GM18867 (cell line): ENCODE measurements around the gene PREX1.
"Not testable (repeated sequence)": the region's sequence is repeated elsewhere in the genome, so short reads cannot be mapped to it uniquely, and the experiment has no call there.

ENCODE experiments used
- ATAC-seq: cut with Tn5 transposase; IDR thresholded peaks from one replicate; pipeline ENCODE4 v1.9.1; 2021; ENCODE audit warnings: mild to moderate bottlenecking, moderate library complexity; ENCODE audit not compliant: unreplicated experiment

PREX1 gene

DNA sequence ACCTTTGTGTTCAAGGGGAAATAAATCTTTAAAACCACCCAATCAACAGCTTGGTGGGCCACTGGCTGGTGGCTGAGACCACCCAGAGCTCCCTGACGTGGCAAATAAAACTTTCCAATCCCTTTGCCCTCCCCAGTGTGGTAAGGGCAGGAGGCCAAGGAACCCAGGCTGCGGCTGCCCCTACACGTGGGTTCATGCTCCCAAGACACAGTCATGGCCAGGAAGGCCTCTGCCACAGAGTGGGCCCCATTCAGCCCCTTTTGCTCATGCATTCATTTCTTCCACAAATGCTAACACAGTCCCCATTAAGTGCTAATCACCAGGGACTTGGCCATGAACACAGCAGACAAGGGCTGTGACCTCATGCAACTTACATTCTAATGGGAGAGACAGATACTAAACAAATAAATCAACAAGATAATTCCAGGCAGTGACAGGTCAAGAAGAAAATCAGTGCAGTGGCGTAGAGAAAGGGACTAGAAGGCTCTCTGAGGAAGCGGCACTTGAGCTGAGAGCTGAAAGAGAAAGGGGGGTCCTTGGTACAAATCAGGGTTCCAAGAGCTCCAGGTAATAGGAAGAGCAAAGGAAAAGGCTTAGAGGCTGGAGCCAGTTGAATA lies 13.8 kb downstream of the PREX1 start:
- ATAC-seq = no peak

DNA sequence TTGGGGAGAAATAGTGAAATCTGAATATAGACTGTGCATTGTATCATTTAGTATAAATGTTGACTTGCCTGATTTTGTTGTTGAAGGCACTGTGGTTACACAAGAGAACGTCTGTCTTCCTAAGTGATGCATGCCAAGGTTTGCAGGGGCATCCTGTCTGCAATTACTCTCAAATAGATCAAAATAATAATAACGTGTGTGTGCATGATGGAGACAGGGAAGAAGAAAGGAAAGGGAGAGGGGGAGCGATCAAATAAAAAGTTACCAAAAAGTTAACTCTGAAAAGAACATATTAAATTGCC lies 14.4 kb downstream of the PREX1 start:
- no peak for ATAC-seq

DNA sequence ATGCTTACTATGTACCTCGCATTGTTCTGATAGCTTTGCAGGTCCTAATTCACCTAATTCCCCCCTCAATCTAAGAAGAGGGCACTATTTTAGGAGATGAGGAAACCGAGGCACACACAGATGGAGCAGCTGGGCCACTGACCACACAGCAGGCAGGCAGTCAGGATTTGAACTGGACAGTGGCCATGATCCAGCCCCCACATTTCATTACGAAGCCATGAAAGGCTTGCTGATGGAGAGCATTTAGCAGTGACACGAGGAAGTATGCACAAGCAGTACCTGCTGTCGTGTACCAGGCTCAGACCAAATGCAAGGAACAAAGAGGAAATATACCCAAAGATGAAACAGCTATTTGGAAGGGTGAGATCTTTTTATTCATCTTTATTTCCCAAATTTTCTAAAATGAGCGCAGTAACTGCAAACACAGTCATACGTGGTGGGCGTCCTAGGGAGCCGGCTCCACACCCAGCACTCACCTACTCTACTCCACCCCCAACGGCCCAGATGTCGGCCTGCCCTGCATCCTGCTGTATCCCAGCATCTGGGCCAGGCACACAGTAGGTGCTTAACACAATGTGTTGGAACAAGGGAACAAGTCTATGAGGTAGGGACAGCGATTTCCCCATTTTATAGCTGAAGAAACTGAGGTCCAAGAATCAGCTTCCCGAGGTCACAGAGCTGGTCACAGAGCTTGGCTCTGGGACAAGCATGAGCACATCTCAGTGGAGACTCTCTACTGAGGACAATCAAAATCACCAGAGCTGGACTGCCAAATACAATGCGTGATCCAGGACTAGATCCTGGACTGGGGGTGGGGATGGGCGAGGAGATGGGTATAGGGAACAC lies 15.0 kb downstream of the PREX1 start:
- no peak for ATAC-seq

DNA sequence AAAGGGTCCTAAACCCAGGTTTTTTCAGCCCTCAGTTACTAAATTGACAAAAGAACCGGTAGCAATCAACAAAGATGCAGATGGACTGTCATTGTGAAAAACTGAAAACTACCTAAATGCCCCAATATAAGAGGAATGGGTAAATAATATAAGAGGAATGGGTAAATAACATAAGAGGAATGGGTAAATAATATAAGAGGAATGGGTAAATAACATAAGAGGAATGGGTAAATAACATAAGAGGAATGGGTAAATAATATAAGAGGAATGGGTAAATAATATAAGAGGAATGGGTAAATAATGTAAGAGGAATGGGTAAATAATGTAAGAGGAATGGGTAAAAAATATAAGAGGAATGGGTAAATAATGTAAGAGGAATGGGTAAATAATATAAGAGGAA lies 15.7 kb downstream of the PREX1 start:
- not testable (repeated sequence) for ATAC-seq

DNA sequence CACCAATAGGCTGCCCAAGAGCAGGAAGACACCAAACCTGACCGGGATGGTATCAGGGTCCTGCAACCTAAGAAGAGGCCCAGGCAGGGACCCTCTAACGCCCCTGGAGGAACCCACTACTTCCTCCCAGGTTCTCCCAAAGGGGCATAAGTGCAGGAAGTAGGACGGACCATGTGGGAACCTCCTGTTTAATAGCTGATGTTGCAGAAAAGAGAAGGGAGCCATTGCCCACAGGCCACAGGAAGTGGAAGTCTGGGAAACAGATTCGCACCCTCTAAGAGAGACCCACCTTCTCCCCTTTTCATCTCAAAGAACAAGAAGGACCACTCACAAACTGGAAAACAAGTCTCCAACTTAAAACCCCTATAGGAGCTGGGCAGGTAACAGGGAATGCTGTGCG lies 18.1 kb downstream of the PREX1 start:
- ATAC-seq = no peak

DNA sequence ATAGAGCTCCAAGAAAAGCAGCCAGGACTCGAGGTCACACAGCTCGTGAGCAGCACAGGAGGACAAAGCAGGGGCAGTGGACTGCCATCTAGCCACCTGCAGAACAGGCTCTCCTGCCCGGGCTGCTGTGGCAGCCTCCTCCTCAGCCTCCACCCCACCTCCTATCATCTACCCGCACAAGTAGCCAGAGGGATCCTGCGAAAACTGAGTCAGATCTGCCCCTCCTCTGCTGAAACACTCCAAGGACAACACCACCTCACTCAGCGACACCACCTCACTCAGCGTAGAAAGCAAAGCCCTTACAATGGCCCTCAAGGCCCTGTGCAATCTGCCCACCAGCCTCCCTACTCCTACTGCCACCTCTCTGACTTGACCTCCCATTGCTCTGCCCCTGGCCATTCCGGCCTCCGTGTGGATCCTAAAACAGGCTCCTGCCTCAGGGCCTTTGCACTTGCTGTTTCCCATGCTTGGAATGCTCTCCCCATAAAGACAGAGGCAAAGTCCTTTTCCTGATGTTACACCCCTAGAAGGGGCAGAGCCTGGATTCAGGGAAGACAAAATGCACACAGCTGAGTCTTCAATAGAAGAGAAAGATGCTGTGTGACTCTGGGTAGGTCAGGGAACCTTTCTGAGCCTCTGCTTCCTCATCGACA lies 19.3 kb downstream of the PREX1 start:
- ATAC-seq = no peak

DNA sequence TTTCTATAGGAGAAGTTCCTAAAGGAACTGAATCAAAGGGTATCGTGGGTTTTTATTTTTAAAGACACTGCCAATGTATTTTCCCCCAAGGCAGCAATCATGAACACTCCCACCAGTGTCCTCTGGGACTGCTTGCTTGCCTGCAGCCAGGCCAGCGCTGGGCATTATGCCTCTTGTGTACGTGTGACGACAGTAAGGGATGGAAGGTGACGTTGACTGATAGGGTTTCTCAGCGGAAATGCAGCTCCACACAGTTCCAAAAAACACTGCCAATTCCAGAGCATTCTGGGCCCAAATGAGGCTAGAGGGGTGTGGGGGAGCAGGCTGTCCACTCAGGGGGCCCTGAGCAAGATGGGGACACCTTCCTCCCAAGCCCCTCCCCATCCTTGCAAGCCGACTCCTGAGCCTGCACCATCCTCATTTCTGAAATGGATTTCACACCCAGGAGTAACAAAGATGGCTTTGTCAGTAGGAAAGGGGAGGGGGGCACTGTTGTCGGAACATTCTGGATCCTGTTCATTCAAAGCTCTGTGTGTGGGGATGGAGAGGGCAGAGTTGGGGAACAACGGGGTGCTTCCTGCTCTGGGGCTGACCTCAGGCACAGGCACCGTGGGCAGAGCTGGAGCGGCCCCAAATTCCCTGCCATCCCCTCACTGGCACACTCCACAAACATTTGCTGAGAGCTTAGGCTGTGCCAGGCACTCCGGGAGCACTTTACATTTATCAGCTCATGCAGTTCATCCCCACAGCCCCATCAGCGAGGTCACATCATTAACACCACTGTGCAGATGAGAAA lies 20.0 kb downstream of the PREX1 start:
- ATAC-seq = no peak

DNA sequence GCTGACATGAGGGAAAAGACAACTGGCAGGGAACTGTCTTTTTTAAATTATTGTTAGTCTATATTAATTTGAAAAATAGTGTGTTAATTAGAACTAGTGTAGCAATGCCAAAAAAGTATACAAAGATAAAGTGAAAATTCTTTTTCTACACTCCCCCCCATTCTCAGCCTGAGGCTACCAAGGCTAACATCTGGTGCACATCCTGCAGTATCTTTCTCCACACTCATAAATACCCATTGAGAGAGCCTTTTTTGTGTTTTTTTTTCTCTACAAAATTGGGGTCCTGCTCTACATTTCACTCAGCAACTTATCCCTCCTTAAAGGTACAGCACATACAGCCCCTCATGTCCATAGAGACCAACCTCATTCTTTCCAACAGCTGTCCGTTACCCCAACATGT lies 20.7 kb downstream of the PREX1 start:
- no peak for ATAC-seq

DNA sequence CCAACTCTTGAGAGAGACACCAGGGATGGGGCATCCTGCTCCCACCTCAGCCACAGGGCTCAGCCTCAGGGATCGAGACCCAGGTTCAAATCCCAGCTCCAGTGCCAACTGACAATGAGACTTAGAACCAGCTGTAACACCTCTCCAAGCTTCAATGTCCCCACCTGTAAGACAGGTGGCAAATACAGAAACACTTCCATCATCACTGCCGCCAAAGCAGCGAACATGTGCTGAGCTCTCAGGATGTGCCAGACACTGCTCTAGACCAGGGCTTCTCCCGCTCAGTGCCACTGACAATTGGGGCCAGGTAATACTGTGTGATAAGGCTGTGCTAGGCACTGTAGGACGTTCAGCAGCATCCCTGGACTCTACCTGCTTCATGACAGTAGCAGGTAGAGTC lies 22.1 kb downstream of the PREX1 start:
- ATAC-seq = no peak

DNA sequence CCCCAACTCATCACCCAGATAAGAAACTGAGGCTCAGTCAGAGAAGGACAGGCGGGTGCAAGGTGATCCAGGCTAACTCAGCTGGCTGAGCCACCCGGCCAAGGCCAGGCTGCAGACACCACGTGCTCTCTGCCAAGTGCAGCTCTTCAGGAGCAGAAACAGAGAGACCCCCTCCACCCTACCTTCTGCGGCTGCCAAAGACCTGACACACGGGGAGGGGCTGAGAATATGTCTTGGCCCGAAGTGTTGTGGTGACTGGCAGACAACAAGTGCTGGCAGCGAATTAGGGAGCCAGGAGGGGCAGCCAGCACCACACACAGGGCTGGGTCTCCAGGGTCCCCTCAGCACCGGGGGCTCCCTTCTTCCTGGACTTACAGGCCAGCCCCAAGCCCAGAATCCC lies 22.5 kb downstream of the PREX1 start:
- no peak for ATAC-seq

DNA sequence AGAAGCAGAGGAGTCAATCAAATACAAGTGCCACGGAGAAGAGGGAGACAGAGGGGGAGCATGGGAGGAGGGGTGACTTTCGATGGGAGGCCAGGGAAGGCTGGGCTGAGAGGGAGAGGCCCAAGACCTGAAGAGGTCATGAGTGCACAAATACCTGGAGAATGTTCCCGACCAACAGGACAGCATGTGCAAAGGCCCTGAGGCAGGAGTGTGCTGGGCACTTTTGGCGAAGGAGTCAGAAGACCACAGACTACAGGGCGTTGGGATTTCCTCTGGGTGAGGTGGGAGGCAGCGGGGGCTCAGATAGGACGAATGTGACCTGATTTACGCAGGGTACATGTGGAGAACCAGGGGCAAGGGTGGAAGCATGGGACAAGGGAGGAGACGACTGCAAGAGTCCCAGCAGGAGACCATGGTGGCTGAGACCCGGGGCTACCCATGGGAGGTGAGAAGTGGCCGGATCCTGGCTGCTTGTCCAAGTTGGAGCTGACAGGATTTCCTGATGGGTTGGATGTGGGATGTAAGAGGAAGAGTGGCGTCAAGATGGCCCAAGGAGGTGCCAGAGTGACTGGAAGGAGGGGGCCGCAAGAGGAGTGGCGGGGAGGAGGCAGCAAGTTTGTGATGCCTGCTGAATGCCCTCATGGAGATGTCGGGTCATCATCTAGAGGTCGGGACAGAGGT lies 23.4 kb downstream of the PREX1 start:
- ATAC-seq = no peak

DNA sequence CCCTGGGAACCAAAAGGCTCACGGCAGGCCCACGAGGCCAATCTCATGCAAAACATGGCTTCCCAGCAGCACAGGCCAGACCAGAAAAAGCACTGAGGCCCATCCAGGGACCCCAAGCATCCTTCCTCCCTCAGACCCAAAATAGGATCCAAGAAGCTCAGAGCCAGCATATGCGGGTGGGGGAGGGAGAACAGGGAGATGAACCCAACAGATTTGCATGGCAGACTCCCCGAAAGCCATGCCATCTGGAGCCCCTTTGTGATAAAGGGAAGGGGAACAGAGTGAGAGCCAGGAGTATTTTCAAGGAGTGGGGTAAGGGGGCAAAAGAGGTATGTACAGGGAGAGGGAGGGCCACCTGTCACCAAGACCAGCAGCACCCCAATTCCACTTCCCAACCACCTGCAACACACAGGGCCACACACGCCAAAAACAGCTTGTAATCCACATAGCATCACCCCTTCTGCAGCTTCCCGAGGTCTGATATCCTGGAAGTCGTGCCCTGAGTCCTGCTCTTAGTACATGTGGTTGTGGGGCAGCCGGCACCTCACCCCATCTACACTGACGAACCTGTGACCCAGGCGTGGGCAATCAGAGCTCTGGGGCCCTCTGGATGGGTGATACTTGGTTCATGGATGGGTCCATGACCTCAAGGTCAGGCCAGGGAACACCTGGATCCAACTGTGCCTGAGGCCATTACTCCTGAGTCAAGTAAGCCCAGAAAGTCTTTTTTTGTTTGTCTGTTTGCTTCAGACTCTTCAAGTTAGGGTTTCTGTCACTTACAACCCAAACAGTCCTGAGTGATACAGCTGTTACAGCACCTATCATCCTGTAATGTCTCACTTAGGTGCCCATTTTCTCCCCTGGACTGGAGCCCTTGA lies 24.4 kb downstream of the PREX1 start:
- ATAC-seq = no peak

DNA sequence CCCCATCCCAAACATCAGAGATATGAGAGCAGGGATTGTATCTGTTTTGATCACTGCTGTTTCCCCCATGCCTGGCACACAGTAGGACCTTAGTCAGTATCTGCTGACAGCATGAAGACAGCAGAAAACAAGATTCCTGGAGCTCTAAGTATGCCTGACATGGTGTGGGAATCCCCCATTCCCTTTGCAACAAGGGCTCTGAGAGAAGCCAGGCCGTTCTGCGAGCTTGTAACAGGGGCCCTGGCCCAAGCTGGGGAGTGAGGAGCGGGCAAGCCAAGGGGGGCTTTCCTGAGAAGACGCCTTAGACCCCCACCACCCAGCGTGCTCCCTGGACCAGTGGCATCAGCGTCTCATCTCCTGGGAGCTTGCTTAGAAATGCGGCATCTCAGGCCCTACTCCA lies 25.2 kb downstream of the PREX1 start:
- ATAC-seq = no peak

DNA sequence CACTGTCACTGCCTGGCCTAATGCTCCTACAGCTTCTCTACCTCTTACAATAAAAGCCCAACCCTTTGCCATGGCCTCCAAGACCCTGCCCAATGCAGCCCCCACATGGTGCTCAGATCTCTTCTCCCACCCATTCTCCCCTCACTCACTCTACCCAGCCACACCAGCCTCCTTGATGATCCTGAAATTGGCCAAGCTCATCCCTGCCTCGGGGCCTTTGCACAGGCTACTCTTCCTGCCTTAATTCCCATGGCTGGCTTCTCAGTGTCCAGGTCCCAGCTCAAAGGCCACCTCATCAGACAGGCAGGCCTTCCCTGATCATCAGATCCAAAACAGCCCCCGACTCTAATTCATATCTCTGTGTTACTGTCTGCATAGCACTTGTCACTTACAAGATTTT lies 25.6 kb downstream of the PREX1 start:
- ATAC-seq = no peak

DNA sequence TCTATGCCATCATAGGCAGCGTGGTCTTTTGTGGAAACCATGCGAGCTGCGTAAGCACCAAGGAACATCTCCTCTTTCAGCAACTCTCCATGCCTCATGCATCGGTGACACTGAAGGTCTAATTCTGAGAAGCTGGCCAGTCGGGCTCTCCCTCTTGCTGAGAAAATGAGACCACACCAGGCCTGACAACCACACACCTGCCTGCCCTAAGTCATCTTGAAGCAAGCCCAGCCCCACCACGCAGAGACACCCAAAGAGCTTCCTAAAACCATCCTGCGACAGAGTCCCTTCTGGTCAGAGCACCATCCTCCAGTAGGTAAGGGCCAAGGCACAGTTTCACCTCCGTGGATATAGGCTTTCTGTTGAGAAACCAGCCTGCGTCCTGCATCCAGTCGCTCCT lies 26.6 kb downstream of the PREX1 start:
- no peak for ATAC-seq

DNA sequence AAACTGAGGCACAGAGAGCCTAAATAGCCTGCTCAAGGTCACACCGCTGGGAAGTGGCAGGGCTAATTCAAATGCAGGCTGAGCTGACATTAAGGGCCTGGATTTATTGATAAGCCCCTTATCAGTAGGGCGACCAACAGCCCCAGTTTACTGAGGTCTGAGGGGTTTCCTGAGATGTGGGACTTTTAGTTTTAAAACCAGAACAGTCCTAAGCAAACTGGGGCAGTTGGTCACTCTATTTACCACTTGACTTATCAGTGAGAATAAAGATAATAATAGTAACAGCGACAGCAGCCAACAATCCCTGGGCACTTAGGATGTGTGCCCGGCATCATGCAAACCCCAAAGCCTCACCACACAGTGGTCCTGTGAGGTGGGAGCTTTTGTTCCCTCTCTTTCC lies 27.6 kb downstream of the PREX1 start:
- ATAC-seq = no peak

DNA sequence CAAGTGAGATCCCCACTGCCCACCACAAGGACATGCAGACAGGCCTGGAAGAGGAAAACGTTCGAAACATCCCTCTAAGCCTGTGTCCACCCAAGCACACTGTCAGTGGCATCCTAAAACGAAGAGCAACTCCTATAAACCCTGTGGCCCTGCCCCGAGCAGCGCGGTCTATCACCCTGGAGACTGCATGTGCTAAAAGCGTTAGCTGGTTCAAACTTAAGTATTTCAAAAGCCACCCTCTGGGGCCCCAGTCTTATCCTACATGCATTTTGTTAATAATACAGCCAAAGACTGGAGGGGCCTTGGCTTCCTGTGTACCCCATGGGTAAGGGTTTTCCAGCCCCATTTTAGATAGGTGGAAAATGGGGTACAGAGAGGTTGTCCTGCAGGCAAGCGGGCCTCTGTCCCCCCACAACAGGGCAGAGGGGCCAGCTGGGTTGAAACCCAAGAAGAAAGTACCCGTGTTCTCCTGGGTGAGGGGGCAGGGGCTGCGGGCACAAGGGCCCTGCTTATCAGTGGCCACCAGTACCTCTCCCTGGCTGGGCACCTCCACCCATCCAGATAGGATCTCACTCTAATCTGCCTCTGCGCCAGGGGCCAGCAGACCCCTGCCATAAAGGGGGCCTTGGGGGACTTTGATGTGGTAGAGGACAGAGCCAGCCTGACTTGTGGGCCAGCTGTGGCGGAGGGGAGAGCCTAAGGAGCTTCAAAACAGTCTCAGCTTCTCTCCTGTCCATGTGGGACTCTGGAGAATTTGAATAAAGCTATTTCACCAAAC lies 28.3 kb downstream of the PREX1 start:
- ATAC-seq = no peak

DNA sequence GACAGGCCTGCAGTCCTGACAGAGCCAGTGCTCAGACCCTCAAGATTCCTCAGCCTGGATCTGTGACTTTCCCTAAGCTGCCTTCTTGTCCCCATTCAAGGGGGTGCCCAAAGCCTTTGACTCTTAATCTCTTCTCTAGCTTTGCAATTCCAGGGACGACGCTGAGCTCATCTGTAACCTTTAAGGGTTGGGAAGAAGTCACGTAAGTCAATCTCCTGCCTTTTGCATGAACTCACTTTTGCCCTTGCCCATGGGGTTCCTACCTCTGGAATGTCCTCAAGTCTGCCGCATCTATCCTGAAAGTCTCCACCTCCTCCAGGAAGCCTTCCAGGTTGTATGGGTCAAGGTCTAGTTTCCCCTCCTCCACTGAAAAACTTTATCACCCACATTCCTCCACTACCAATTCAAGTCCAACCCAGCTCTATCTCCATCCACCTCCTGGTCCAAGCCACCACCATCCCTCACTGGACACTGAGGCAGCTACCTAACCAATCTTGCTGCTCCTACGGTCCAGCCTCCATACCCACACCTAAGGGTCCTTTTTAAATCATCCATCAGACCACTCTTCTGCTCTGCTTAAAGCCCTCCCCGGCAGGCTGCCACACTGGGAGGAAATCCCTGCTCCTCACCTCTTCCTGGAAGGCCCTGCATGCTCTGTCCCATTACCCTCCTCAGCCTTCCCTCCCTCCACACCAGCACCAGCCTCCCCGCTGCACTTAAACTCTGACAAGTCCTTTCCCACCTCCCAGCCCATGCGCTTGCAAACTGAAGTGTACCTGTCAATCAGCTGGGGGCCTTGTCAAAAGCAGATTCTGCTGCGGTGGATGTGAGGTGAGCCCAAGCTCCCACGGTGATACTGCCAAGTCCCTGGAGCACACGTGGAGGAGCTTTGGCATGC lies 29.7 kb downstream of the PREX1 start:
- no peak for ATAC-seq
